ENCODE results near the gene MAP3K20.
A peak's percentile ranks its signal among the peaks of the same experiment; 100 is the strongest.

DNA sequence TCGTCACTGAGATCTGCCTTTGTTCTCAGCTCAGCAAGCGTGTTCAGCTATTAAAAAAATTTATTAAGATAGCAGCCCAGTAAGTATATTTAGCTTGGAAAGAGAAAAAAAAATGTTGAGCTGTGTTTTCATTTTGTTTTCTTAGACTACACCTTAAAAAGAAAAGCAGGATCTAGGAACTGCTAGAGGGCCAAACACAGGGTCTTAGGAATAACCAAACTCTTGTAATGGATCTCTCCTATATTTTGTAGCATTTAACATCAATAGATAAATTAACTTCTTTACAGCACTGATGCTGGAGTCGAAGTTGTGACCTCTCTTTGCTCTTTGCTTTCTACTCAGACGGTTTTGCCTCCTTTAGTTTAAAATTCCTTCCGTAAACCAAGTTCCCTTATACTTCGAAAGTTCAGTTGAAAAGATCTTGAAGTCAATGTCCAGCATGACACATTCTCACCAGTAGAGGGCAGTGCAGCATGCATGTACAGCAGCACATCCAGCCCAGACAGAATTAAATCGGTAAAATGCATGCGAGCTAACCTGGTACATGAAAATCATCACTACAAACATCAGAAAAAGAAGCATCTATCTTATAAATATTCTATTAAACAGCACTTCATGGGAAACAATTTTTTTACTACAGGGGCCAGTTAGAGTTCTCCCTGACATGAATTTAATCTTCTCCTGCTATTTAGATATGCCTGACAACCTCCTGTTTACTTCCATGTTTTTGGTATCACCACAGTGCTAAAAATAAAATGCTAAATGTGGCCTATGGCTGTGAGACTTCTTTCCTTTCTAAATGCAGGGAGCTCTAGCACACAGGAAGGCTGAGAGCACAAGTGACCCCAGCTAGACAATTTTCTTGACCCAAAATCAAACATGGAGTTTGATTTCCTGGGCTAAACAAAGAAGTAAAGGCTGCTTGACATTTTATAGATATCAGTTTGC is 48.2 kb upstream of the MAP3K20 start:
- TF ChIP-seq, protein P1, sequence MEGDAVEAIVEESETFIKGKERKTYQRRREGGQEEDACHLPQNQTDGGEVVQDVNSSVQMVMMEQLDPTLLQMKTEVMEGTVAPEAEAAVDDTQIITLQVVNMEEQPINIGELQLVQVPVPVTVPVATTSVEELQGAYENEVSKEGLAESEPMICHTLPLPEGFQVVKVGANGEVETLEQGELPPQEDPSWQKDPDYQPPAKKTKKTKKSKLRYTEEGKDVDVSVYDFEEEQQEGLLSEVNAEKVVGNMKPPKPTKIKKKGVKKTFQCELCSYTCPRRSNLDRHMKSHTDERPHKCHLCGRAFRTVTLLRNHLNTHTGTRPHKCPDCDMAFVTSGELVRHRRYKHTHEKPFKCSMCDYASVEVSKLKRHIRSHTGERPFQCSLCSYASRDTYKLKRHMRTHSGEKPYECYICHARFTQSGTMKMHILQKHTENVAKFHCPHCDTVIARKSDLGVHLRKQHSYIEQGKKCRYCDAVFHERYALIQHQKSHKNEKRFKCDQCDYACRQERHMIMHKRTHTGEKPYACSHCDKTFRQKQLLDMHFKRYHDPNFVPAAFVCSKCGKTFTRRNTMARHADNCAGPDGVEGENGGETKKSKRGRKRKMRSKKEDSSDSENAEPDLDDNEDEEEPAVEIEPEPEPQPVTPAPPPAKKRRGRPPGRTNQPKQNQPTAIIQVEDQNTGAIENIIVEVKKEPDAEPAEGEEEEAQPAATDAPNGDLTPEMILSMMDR (IDR thresholded peaks at IDR 0.05) = peak; percentile 78 to 98 (median 93)
- no peak for TF ChIP-seq POLR2A (IDR thresholded peaks at IDR 0.05)

All from thyroid gland (tissue), 4 donors.